Measurements from ENCODE around the gene CMKLR1.

GRCh38 chr12:108338915-108339657 lies at the start of gene CMKLR1:
- TF ChIP-seq CTCF (IDR thresholded peaks at IDR 0.05; ENCODE audit: low read length) = no peak
- TF ChIP-seq EZH2phosphoT487 (IDR thresholded peaks at IDR 0.05; ENCODE audit: low read length) = no peak
- no peak for TF ChIP-seq EZH2 (optimal IDR thresholded peaks at IDR 0.05; ENCODE audit: low read depth, low read length)

All from MM.1S (cell line).